HG02588 (cell line): ENCODE data around the gene CRIP2.

Experiments
- ATAC-seq: cut with Tn5 transposase; IDR thresholded peaks from one replicate; pipeline ENCODE4 v1.9.1; 2021; ENCODE audit warnings: mild to moderate bottlenecking, moderate library complexity; ENCODE audit not compliant: unreplicated experiment

Gene CRIP2

DNA sequence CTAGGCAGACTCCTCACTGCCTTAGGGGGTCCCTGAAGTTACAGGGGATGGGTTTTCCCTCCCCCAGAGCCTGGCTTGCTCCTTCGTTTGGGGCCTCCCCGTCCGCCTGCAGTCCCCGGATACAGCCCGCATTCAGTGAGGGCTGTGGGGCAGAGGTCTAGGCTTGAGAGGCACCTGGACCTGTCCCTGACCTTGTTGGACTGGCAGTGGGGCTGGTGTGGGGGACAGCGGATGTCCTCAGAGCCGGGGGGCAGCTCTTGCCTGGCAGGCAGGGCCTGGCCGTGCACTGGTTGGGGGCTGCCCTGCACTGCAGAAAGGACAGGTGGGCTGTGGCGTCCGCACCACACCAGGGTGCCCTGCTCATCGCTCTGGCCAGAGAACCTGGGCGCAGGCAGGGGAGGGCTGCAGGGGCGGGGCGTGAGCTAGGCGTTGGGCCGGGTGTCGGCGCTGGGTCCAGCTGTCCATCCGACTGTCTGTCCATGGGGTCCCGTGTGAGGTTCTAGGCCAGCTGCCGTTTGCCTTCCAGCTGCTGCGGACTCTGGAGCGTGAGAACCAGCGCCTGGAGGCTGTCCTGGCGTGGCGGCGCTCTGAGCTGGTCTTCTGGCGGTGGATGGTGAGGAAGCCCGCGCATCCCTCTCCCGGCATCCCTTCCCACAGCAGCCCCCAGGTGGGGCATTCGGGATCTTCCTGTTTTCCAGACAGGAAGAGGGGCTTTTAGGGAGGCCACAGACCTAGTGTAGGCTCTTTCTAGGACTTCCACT, 22.4 kb downstream of the CRIP2 start:
- ATAC-seq: no peak

DNA sequence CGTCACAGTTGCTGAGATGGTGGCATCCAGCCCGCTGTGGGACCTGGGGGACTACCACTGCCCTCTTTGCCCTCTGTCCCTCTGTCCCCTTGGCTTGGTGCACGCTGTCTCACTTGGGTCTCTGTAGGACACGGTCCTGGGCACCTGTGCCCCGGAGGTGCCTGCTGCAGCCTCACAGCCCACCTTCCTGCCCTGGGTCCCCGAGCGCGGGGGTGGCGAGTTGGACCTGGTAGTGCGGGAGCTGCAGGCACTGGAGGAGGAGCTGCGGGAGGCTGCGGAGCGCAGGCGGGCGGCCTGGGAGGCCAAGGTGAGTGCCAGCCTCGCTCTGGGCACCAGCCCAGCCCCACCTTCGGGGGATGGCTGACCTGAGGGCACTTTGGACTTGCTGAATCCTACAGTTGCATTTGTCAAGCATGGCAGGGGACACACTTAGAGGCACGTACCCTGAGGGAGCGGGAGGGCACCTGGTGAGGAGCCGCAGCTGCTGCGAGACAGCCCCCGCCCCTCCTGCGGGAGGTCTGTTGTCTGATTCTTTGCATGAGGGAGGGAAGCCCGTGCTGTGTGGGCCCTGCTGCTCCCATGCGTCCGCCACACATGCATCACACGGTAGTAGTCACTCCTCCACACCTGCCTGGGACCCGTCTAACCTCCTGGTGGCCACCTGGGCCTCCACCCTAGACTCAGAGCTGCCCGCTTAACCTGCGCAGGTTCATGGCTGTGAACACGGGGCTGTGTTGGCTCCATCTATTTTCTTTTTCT, 23.2 kb downstream of the CRIP2 start:
- ATAC-seq: no peak

DNA sequence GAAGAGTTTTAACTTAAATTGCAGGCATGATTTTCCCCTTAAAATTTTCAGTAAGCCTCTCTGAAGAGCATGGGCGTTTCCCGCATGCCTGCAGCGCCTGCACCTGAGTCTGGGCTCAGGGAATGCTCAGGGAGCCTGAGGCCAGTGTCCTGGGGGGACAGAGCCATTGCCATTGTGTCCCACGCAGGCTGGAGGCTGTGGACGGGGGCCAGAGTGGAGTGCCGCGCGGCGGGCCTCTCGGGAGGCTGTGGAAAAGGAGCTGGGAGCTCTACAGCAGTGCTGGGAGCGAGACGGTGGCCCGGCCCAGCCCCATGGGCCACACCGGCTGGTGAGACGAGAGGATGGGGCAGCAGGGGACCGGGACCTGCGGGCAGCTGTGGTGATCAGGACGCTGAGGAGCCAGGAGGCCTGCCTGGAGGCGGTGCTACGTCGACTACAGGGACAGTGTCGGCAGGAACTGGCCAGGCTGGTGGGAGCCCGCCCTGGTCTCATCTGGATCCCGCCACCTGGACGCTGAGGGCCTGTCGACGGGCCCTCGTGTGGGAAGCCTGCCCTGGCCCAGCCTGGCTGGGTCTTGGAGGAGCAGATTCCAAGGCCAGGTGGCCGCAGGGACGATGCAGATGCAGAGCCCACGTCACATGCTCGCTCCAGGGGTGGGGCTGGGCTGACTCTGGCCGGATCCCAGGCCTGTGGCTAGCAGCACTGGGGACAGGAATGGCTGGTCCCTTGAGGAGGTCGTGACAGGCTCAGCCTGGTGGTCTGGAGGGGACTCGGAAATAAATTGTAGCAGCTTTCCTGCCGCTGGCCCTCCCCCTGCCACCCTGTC, 24.0 kb downstream of the CRIP2 start:
- no peak for ATAC-seq

DNA sequence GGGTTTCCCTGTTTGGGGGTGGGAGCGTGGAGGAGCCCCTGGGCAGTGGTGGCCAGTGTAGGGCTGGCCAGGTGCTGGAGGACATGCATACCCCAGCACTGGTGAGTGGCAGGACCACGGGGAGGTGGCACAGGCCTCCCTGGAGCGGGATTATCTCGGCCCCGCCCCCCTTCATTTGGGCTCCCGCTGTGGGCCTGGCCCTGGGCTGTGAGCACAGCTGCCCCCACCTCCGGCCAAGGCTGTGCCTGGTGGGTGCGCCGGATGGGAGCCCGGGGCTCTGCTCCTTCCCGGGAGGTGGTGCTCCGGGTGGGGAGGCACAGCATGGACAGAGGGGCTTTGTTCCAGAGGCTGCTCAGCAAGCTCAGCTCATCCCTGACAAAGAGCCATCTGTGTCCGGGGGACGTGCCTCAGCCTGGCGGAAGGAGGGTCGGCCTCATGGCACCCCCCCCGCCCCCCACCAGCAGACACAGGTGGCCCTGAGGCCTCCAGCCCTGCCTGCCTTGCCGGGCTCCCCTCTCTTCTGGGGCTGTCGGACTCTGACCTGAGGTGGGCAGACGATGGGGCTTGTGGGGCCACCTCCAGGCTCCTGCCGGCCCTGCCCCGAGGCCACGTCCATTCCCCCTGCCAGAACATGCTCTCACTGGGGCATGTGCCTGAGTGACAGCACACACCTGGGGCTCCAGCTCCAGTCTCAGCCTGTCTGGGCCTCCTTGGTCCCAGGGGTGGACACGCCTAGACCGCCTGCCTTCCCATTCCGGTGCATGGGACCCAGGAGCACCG, 24.8 kb downstream of the CRIP2 start:
- no peak for ATAC-seq

DNA sequence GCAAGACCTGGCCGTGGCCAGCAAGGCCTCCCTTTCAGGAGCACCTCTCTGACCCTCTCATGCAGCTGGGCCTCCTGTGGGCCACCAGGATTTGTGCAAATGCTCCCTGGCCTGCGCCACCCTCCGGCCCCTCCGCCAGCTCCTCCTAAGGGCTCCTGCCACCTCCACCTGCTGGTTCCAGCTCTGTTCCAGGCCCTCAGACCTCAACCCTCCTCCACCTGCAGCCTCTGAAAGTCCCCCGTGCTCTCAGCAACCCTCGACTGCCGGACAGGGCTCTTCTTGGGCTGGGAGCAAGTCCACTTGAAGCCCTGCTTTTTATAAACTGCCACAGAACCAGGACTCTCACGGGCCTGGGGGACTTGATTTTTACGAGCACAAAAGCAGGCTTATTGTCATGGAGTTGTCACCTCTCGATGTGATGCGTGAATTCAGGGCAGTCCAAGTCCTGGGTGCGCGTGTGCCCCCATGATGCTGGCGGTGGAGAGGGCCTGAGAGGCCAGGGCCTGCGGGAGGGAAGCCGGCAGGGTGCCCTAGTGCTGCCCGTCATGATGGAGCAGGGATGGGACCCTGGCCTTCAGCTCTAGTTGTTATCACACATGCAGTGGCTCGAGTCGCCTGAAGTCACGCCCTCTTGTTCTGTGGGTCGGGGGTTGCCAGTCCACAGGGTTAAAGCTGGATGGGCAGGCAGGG, 25.6 kb downstream of the CRIP2 start:
- no peak for ATAC-seq

DNA sequence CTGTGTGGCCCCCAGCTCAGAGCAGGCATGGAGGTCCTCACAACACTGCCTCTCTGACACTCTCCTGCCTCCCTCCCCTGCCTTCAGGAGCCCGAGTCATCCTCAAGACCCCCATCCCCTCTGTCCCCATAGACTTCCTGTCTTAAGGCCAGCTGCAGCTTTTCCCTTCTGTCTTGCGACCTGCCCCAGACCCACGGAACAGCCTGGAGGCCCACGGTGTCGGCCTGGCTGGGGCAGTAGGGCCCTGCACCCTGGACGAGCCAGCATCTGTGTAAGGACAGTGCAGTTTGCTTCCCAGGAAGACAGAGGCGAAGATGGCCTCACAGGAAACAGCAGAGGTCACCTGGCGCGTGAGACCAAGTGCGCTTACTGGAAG, 26.1 kb downstream of the CRIP2 start:
- no peak for ATAC-seq

DNA sequence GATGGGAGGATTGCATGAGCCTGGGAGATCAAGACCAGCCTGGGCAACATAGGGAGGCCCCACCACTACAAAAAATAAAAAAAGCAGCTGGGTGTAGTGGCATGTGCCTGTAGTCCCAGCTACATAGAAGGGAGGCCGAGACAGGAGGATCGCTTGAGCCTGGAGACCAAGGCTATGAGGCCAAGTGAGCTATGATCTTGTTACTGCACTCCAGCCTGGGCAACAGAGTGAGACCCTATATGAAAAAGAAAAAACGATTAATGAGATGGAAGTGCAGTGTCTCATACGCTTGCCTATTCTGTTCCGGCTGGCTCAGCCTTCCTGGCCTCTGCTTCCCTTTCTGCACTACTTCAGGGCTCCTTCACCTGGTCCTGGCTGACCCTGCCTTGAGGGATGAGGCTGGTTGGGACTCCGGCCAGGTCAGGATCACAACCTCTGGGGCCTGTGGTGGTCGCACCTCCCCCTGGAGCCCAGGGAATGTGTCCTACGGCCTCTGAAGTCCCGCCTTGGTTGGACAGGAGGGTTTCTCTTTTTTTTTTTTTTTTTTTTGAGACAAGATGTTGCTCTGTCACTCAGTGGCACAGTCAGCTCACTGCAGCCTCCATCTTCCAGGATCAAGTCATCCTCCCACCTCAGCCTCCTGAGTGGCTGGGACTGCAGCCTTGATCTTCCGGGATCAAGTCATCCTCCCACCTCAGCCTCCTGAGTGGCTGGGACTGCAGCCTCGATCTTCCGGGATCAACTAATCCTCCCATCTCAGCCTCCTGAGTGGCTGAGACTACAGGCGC, 27.1 kb downstream of the CRIP2 start:
- no peak for ATAC-seq

DNA sequence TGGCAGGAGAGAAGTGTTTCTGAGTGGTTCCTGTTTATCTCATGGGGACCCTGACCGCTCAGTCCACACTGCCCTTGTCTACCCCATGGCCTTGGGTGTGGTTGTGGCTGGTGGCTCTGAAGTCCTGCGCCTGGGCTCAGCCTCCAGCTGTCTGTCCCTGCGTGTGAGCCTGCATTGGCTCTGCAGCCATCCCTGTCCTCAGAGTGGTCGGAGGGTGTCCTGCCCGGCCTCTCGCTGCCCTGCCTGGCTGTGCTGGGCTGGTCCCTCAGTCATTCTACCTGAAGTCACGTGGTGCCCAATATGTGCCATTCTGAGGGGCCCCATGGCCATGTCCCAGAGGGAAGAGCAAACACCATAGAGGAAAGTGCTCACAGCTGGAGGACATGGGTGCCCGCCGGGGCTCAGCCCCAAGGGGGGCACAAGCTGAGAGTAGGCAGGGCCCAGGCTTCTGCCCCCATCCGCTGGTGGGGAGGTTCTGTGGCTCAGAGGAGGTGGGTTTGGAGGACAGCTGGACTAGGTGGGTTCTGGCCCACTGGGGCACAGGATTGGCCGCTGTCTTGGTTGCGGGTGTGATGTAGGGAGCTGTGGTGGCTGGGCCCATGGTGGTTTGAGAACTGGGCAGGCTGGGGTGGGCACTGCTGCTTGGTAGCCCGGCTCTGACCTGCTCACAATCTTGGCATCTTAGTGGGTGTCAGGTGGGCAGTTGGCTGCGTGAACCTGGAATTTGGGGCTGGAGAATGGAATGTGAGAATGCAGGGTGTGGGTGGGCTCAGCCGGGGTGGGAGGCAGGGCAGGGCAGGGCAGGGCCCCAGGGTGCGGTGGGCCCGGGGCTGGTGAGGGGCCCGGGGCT, 28.1 kb downstream of the CRIP2 start:
- ATAC-seq: no peak

DNA sequence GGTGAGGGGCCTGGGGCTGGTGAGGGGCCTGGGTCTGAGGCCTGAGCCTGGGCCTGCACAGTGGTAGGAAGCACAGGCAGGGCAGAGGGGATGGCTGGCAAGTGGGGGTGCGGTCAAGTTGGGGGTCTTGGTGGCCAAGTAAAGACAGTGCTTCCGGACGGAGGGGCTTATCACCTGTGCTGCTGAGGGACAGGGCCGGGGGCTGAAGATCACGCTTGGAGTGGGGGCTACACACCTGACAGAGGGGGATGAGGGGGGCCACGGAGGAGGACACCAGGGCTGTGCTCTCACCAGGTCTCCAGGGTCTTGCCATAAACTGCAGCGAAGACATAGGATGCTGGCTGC, 28.6 kb downstream of the CRIP2 start:
- ATAC-seq: no peak

DNA sequence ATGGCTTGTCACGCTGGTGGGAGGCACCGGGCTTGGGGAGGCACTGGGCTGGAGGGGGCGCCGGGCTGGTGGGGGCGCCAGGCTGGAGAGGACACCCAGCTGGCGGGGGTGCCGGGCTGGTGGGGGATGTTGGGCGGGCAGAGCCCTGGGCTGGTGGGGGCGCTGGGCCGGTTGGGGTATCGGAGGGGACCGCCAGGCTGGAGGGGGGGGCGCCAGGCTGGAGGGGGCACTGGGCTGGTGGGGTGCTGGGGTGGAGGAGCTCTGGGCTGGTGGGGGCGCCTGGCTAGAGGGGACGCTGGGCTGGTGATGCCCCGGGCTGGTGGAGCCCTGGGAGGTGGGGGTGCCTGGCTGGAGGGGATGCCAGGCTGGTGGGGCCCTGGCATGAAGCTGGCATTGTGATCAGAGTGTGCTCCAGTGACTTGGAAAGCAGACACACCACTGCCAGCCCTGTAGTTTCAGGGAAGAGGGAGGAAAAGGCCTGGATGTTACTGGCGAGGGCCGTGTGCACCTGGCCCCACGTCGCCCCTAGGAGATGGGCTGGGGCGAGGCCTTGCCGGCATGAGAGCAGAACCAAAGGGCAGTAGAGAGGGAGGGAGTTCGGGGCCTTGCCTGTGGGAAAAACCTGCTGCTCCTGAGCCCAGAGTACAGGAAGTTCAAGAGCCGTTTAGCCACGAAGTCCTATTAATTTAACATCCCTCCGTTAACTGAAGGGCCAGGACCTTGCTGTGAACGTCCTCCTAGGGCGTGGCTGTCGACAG, 29.5 kb downstream of the CRIP2 start:
- no peak for ATAC-seq

DNA sequence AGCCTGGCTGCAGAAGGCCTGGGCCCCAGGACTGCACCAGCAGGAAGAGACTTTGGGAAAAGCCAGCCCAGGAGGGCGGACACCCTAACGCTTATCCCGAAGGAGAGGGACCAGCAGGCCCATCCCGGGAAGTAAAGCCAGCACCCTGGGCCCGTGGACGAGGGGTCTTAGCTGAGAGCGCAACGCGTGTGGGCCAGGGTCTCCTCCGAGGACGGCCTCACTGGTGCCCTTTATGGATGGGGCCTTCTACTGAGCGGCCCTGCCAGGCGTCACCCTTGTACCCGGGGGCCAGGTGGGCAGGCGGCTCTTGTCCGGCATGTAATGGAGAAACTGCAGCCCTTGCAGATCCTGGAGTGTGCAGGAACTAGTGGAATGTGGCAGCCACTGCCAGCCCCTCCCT, 30.5 kb downstream of the CRIP2 start:
- no peak for ATAC-seq

DNA sequence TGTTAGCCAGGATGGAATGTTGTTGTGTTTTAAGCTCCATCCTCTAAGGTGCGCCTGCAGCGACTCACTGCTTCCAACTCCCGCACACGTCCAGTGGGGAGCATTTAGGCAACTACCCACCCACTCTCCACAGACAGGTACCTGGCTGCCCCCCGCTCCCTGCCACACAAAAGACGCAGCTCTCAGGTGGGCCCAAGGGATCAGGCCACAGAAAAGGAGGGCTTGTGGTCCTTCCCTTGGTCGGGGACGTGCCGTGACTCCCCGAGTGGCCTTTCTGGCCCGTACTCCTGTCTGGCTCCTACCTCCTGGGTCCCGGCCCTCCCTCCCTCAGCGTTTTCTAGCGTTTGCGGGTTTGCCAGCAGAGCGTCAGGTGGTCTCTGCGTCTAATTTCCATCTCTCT, 32.6 kb downstream of the CRIP2 start:
- ATAC-seq: no peak

DNA sequence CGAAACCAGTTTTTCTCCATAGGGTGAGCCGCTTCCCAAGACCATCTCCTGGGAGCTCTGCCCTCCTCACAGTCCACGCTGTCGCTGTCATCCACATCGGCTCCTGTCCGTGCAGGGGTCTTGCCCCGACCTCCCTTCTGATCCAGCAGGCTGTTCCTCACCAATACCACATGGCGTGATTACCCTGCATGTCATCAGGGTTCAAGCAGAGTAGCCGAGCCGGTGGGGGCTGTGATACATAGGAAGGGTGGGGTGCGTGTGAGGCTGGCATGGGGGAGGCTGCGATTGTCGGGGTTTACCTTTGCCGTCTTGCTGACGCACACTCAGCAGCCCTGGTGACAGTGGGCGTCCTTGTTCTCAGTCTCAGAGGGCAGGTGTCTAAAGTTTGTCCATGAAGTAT, 33.4 kb downstream of the CRIP2 start:
- no peak for ATAC-seq

DNA sequence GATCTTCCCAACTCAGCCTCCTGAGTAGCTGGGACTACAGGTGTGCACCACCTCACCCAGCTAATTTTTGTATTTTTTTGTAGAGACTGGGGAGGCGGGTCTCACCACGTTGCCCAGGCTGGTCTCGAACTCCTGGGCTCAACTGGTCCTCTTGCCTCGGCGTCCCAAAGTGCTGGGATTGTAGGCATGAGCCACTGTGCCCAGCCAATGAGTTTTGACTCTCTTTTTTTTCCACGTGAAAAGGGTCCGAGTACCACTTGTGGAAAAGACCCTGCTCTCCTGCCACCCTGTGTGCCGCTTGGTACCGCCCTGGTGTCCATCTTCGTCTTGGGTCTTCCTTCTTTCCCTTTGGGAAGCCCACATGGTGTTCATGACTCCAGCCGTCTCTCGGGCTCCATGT, 34.0 kb downstream of the CRIP2 start:
- no peak for ATAC-seq

DNA sequence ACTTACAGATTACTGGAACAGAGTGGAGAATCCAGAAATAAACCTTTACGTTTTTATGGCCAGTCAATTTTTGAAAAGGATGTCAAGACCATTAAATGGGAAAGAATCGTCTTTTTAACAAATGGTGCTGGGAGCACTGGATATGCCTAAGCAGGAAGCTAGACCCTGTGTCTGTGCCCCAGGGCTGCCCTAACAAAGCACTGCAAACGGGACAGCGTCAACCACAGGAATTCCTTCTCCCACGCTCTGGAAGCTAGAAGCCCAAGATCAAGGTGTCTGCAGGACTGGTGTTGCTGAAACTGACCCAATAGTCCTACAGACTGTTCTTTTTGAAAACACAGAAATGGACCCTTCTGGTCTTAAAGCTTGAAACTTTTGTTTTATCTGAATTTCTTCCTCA, 42.5 kb downstream of the CRIP2 start:
- ATAC-seq: no peak

DNA sequence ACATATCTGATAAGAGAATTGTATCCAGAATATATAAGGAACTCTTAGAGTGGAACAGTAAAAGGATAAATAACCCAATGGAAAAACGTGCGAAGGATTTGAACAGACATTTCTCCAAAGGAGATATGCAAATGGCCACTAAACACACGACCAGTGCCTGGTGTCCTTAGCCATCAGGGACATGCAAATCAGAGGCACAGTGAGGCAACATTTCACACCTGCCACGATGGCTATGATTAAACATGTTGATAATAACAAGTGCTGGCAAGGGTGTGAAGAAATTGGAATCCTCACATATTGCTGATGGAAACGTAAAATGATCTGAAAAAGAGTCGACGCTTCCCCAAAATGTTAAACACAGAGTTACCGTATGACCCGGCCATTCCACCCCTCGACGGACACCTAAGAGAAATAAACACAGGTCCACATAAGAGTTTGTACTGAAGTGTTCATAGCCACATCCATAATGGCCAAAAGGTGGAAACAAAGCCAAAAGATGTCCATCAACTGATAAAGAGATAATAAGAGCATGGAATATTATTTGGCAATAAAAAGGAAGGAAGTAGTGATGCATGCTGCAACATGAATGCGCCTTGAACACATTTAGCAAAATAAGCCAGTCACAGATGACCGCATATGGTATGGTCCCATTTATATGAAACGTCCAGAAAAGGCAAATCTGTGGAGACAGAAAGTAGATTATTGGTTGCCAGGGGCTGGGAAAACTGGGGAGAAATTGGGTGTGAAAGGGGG, 45.5 kb downstream of the CRIP2 start:
- ATAC-seq: no peak

DNA sequence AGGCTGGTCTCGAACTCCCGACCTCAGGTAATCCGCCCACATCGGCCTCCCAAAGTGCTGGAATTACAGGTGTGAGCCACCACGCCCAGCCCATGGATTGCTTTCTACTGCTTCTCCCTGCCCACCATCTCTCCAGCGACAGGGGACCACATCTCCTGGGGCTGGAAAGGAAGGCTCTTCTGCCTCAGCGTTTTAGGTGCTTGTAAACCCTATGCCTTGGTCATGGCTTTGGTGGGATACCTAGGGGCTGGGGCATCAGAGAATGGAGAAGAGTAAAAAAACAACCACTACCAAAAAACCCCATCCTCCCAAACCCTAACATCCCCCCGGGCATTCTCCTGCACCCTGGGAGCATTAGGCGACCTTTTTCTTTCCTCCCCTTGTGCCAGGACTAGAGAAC, 50.7 kb downstream of the CRIP2 start:
- no peak for ATAC-seq
